GF-D8 (cell line): Measurements from ENCODE around the gene CUL3.
"Not testable (repeated sequence)": the region's sequence is repeated elsewhere in the genome, so short reads cannot be mapped to it uniquely, and the experiment has no call there.

Experiments used
- DNase-seq: peaks from one replicate; lab custom pipeline; 2025; lab: John Stamatoyannopoulos, UW

CUL3 gene

DNA sequence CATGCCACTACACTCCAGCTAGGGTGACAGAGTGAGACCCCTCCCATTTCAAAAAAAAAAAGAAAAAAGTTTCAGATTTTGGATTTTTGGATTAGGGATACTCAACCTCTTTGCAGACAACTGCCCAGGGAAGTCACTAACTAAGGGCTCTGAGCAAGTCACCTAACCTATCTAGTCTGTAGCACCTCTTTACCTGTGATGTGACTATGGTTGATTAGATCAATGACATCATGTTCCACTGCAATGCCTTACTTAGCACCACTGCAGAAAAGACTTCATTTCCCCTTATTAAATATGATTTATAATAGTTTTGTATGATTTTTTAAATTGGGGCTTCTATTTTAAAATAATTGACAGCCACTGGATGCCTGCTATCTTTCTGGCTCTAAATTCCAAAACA, 41.2 kb downstream of the CUL3 start:
- DNase-seq = no peak

DNA sequence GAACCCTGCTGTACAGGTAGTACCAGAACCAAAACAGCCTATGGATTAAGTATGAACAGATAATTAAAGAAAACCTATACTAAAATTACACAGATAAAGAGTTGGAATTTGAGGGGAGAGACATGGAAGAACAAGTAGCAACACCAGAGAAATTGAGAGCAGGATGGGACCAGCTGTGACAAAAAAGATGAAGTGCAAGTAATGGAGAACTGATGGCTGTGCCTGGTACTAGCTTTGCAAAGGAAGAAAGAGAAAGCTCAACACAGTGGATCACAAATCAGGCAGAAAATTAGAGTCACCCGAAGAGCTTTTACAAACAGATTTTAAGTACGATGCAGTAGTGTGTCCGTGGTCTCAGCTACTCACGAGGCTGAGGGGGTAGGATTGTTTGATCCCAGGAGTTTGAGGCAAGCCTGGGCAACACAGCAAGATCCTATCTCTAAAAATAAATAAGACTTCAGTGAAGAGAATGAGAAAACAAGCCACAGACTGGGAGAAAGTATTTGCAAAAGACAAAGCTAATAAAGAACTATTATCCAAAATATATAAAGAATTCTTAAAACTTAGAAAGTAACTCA, 46.5 kb downstream of the CUL3 start:
- no peak for DNase-seq

DNA sequence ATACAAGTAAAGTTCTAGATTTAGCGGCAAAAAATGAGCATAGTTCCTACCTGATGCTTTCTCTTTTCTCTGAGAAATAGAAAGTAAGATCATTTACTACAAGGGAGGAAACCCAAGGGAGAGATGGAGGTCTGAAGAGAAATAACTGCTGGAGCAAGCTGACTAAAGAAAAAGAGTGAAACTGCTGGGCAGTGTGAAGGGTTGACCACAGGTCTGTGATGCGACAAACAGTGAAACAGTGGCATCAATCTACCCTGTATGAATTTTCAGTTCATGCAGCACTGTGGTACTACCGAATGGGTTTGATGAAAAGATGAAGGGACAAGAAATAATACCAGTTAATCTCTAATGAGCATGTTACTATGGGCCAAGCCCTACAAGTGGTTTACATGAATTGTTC, 52.2 kb downstream of the CUL3 start:
- DNase-seq = no peak

DNA sequence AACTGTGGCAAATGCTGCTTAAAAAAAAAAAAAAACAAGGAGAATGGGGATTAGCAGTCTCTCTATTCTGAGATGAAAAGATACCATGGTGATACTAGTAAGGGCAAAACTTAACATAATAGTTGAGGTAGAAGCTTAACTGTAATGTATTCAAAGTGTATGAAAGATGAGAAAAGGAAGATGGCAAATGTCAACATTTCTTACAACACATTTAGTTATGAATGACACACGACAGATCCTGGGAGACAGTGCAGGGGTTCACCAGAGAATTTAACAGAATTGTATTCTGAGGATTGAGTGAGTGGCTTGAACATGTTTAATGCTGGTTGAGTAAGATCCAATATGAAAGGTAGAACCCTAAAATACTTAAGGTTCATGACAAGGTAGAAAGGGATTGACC, 52.7 kb downstream of the CUL3 start:
- DNase-seq = no peak

DNA sequence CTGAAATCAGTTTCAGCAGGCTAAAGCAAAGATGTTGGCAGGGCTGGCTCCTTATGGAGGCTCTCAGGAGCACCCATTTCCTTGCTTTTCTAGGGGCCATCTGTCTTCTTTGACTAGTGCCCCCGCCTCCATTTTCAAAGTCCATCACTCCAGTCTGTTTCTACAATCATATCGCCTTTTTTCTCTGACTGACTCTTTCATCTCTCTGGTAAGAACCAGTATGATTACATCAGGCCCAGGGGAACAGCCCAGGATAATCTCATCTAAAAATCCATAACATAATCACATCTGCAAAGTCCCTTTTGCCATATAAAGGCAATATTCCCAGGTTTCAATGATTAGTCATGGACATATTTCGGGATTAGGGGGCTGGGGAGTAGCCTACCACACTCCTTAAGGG, 57.0 kb downstream of the CUL3 start:
- no peak for DNase-seq

DNA sequence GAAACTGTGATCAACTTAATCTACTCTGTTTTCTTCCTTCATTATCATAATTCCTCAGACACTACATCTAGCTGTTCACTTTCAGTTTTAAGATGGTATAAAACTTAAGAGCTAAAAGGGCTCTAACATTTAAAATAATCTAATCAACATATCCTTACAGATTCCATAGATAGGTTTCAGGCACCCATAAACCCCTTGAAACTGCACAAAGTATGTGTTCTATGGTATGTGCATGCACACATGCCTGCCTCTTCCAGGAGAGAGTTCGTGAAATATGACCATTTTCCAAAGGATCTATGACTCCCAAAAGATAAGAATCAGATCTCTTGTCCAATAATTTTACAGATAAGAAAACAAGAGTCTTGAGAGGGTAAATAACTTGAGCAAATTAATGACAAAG, 59.4 kb downstream of the CUL3 start:
- no peak for DNase-seq

DNA sequence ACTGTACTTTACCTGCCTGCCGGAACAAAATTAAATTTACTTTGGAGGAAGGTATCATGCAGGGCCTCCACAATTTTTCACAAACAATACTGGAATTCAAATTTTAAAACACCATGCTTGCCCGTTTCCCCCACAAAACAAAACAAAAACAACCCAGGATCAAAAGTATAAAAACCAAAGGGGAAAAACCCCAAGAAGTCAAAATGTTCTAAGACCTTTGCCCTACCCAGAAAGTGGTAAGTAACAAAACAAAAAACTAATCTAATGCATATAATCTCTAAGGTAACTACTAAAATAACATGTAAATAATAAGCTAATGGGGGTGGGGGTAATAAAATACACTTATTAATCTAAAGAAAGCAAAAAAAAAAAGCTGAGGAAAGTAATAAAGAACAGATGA, 60.5 kb downstream of the CUL3 start:
- DNase-seq = no peak

DNA sequence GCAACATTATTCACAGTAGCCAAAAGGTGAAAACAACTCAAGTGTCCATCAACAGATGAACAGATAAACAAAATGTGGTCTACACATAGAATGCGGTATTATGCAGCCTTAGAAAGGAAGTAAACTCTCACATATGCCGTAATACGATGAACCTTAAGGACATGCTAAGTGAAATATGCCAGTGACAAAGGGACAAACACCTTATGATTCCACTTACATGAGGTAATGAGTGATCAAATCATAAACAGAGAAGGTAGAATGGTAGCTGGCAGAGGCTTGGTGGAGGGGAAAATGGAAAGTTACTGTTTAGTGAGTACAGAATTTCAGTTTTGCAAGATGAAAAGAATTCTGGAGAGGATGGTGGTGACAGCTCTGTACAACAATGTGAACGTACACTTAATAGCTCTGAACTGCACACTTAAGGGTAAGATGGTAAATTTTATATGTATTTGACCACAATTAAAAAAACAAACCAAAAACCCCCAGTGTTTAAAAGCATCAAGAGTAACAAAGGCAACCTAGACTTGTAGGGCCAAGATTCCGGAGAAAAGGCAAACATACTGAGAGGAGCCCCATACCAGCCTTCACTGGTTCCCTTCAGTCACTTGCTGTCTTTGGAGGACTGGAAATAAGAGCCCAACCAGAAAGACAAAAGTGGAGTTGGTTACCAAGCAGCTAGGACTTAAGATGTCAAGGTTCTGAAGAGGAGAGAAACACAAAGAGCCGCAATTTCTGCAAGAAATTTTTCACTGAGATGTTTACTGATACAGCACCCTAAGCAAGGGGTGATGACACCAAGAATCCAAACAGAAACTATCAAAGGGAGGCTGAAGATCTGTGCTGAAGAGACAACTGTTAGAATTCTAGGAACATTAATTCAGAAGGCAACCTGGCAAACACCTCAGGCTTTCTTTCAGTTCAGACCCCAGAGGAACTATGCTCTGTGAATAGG, 61.3 kb downstream of the CUL3 start:
- DNase-seq = no peak

DNA sequence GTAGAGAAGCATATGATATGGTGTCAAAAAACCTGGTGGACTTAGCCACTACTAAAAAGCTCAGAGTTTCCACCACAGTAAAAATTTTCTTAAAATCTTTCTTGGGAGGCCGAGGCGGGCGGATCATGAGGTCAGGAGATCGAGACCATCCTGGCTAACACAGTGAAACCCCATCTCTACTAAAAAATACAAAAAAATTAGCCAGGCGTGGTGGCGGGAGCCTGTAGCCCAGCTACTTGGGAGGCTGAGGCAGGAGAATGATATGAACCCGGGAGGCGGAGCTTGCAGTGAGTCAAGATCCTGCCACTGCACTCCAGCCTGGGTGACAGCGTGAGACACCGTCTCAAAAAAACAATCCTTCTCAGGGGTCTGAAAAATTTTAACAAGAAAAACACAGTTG, 62.7 kb downstream of the CUL3 start:
- DNase-seq = not testable (repeated sequence)

DNA sequence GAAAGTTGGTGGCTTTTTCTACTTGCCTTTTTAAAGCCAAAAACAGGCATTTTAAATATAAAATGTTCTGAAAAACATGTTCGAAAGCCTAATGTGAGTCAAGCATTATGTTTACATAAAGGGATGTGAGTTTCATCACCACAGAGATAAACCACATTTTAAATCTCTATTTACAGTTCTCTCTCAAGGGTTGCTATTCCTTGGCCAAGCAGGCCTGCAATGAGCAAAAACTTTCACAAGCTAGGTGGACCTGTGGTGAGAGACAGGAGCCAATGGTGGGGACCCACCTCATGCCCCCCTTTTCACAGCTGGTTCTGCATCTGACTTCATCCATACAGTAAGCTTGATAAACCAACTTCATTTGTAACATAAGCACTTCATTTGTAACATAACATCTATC, 65.1 kb downstream of the CUL3 start:
- no peak for DNase-seq

DNA sequence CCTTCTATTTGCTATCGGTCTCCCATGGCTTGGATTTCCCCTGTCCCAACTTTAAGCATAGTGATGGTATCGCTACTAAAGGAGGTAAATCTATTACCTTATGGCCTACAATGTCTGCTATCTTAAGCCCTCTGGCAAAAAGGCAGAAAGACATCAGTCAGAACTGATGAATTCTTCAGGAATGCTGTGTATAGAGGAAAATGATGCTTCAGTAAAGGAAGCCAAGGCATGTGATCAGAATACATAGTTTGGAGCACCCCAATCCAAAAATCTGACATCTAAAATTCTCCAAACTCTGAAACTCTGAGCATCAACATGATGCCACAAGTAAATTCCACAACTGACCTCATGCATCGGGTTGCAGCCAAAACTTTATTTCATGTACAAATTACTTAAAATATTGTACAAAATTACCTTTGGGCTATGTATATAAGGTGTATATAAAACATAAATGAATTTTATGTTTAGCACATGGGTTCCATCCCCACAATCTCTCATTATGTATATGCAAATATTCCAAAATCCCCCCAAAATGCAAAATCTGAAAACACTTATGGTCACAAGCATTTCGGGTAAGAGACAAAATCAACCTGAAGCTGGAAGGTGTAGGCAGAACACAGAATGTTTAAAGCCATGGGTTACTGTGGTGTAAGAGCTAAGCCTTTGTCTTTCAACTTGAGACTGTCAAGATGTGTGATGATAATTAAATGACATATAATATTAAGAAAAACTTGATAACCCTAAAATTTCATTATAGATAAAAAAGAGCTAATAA, 66.2 kb downstream of the CUL3 start:
- no peak for DNase-seq

DNA sequence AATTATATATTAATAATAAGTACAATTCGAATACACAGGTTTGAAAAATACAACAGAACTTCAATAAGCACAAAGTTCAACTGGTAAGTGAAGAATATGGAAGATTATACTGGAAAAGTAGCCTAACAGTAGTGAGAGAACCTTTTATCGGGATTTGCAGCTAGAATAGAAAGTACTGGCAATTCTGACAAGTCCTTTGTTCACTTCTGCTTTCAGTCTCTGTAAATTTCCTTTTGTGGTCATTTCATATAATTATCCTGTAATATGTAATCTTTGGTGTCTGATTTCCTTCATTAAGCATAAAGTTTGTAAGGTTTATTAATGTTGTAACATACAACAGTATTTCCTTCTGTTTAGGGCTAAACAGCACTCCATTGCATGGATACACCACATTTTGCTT, 67.2 kb downstream of the CUL3 start:
- no peak for DNase-seq

DNA sequence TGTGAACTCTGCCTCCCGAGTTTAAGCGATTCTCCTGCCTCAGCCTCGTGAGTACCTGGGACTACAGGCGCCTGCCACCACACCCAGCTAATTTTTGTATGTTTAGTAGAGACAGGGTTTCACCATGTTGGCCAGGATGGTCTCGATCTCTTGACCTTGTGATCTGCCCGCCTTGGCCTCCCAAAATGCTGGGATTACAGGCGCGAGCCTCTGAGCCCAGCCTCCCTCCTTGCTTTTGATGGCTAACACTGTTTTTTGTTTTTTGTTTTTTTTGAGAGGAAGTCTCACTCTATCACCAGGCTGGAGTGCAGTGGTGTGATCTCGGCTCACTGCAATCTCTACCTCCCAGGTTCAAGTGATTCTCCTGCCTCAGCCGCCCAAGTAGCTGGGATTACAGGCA, 68.8 kb downstream of the CUL3 start:
- DNase-seq = not testable (repeated sequence)

DNA sequence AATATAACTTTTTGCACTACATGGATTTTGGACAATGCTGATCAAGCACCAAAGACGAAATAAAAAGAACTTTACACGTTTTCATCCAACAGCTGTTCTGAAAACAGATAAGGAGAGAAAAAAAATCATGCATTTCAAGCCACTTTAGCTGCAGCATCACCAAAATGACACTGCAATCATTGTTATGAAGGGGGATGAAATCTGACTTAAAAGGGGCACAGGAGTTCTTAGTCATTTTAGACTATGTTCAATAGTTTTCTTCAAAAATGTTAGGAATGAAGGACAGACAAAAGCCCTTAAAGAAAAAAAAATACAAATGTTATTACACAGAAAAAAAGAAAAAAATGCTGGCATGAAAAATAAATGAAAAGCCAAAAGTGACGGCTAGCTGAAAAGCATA, 71.2 kb downstream of the CUL3 start:
- DNase-seq = no peak

DNA sequence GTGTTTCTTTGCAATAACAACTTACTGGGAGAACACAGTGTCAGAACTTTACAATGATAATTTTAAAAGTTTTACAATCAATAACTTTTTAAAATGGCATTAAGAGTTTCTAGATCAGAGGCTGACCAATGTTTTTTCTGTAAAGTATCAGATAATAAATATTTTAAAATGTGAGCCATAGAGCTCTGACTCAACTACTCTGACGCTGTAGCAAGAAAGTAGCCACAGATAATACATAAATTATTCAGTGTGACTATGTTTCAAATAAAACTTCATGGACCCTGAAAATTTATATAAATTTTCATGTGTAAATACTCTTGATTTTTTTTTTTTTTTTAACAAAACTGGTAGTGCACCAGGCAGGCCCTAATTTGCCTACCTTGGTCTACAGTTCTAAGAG, 77.4 kb downstream of the CUL3 start:
- no peak for DNase-seq

DNA sequence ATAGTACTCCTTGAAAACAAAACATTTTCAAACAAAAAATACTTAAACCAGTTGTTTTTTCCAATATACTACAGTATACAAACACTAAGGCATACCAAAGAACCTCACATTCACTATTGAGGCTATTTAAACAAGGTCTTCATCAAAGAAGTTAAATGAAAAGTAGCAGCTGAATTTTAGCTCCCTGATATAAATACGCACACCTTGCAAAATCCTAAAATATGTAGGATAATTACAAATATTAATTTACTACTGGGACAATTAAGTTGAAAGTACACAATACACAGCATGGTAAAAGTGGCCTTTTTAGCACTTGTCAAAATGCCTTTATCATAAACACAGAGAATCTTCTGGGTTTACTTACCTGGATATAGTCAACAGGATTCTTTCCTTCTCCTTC, 78.7 kb downstream of the CUL3 start:
- no peak for DNase-seq

DNA sequence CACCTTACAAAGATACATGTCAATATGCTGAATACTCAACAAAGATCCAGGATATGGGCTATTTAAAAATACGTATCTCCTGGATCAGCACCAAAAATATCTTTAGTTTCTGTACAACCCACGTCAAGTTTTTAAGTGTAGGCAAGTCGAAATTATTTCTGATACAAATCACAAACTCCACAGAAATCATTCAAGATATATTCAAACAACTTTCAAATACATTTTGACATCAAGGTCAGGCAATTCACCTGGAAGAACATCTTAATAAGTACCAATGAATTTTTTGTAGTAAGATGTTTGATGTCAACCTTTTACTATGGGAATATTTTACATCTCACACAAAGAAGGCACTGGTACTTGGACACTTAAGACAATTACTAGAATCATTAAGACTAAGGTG, 86.2 kb downstream of the CUL3 start:
- no peak for DNase-seq

DNA sequence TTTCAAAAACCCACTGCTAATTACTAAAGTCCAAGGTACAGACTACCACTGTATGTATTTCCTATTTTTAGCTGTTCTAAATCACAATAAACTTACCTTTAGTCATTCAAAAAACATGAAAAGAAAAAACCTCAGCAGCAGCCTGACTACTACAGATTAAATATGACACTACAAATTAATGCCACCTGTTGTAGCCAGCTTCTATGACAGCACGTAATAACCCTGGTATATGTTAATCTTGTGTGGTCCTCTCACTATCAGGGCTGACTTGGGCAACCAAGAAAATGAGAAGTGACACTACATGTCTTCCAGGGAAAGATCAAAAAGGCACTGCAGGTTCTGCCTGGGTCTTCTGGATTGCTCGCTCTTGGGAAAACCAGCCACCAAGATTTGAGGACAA, 92.6 kb downstream of the CUL3 start:
- no peak for DNase-seq

DNA sequence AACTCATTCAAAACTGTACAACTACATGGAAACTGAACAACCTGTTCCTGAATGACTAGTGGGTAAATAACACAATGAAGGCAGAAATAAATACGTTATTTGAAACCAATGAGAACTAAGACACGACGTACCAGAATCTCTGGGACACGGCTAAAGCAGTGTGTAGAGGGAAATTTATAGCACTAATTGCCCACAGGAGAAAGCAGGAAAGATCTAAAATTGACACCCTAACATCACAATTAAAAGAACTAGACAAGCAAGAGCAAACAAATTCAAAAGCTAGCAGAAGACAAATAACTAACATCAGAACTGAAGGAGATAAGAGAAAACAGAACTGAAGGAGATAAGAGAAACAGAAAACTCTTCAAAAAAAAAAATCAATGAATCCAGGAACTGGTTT, 97.2 kb downstream of the CUL3 start:
- DNase-seq = not testable (repeated sequence)

DNA sequence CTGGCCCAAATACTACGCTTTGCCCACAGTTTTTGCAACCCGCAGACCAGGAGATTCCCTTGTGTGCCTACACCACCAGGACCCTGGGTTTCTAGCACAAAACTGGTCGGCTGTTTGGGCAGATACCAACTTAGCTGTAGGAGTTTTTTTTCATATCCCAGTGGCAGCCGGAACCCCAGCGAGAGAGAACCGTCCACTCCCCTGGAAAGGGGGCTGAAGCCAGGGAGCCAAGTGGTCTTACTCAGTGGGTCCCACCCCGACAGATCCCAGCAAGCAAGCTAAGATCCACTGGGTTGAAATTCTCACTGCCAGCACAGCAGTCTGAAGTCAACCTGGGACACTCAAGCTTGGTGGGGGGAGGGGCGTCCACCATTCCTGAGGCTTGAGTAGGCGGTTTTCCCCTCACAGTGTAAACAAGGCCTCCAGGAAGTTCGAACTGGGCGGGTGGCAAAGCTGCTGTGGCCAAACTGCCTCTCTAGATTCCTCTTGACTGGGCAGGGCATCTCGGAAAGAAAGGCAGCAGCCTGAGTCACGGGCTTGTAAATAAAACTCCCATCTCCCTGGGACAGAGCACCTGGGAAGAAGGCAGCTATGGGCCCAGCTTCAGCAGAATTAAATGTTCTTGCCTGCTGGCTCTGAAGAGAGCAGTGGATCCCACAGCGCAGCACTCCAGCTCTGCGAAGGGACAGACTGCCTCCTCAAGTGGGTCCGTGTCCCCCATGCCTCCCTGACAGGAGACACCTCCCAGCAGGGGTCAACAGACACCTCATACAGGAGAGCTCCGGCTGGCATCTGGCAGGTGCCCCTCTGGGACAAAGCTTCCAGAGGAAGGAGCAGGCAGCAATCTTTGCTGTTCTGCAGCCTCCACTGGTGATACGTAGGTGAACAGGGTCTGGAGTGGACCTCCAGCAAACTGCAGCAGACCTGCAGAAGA, 99.8 kb downstream of the CUL3 start:
- not testable (repeated sequence) for DNase-seq

DNA sequence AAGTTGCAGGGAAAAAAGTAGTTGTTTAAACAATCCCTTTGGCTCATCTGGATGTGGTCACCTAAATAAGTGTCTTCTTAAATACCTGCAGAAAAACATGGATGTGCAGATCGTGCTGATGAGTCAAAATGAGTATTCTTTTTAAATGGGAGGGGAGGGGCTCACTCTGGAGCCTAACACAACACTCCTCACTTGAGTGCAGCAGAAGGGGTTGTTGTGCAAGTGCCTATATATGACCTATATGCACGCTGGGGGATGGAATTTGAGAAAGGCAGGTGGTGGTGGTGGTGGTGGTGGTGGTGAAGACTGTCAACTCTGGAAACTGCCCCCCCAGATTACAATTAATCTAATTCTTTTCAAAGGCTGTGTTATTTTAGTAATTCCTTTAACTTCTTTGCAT, 105.3 kb downstream of the CUL3 start:
- DNase-seq = no peak

DNA sequence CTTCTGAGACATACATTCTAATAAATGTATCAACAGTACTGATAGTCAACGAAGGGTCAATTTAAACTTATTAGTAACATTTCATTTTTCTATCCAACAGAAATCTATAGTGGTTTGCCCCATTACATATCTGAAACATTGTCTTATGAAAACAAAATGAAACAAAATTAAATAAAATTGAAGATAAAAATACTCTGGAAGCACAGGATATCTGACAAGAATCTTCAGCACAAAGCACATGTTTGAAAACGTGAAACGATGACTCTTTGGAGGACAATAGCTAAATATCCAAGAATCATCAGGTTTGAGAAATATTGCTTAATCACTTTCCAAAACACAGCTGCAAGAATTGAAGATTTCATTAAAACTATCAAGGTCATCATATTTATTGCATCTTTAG, 112.3 kb downstream of the CUL3 start:
- DNase-seq = no peak
